Transverse colon (tissue), 4 donors: ENCODE measurements around the gene TWIST2. TPM values are rescaled to one million over a fixed set of nuclear protein-coding genes. Genes with fewer than 3 reads are reported as not detected.

ENCODE experiments used
- DNase-seq: peaks from one replicate; pipeline ENCODE4 v3.0.0-alpha.2; 2019
- H3K27ac ChIP-seq, 4 donors: fragments of 200-600 bp; sonication (generic); 2 replicates each; pipeline ENCODE4 v1.5.1; 2016 to 2018; ENCODE audit warnings: inconsistent platforms in 4 of 4
- H3K27me3 ChIP-seq: fragments of 200-600 bp; sonication (generic); 2 replicates; pipeline ENCODE4 v1.5.1; 2017; ENCODE audit warnings: inconsistent platforms
- H3K36me3 ChIP-seq, 4 donors: fragments of 200-600 bp; sonication (generic); 2 replicates each; pipeline ENCODE4 v1.5.1; 2017 to 2019; ENCODE audit warnings: inconsistent platforms in 4 of 4
- H3K4me1 ChIP-seq, 4 donors: fragments of 200-600 bp; sonication (generic); 2 replicates each; pipeline ENCODE4 v1.5.1; 2017 to 2020; ENCODE audit warnings: inconsistent platforms in 4 of 4
- H3K4me3 ChIP-seq, 4 donors: fragments of 200-600 bp; sonication (generic); 1 replicate in 1 of 4; 2 replicates in 3 of 4; pipeline versions ENCODE4 v1.5.1 to v1.6.1; 2017 to 2019; ENCODE audit warnings: inconsistent platforms in 4 of 4
- H3K9me3 ChIP-seq, 2 donors: fragments of 200-600 bp; sonication (generic); 2 replicates each; pipeline ENCODE4 v1.5.1; 2017 to 2019; ENCODE audit warnings: inconsistent platforms in 2 of 2
- CTCF ChIP-seq, 5 experiments: fragments of 200-600 bp in 3 of 5; fragments of 450-650 bp in 2 of 5; sonication (generic) in 3 of 5; IDR thresholded peaks; 1 replicate in 2 of 5; 2 replicates in 3 of 5; pipeline ENCODE4 v1.5.1; 2016 to 2017; ENCODE audit warnings: antibody characterized with exemption in 5 of 5, inconsistent platforms in 3 of 5, mild to moderate bottlenecking in 2 of 5, moderate library complexity in 1 of 5
- EP300 ChIP-seq: sonication (generic); formaldehyde crosslinking; IDR thresholded peaks from one replicate; pipeline ENCODE4 v1.6.1; 2017; ENCODE audit warnings: antibody characterized with exemption, low read depth
- POLR2A ChIP-seq: fragments of 450-650 bp; IDR thresholded peaks from one replicate; pipeline ENCODE4 v1.6.1; 2016; ENCODE audit warnings: antibody characterized with exemption, mild to moderate bottlenecking, moderate library complexity
- POLR2AphosphoS5 ChIP-seq, 3 donors: sonication (generic); formaldehyde crosslinking; IDR thresholded peaks; one replicate each; pipeline ENCODE4 v1.6.1; 2016; ENCODE audit warnings: antibody characterized with exemption in 3 of 3
- WGBS, 2 donors: methylation state at CpG; one replicate each; pipeline ENCODE4 v1.1.5; 2018; ENCODE audit warnings: low coverage in 1 of 2; 5-methylcytosine and 5-hydroxymethylcytosine counted together
- in situ Hi-C, 4 donors: fragments of 200-750 bp; cut with MboI; loops; one replicate each; pipeline versions ENCODE4 v1.15.0 to v1.15.1; 2017; ENCODE audit warnings: low sequenced_read_pairs in 3 of 4, low pct_ligation_motif_present in 1 of 4, low pct_unique_long_range_greater_than_20kb in 1 of 4
- intact Hi-C: fragments of 100-400 bp; cut with DNase I; formaldehyde crosslinking; loops from one replicate; pipeline ENCODE4 v1.15.1; 2023; ENCODE audit warnings: low total_unique reads
- total RNA-seq, 4 donors: library from RNA; depleted of rRNA; stranded (reverse); fragments of >200 nt; gene quantifications; one replicate each; pipeline ENCODE4 v1.1.0, GENCODE V29; 2016

The TWIST2 gene
- total RNA-seq, 4 donors from 2014 or later = 6.7 to 59.1 (median 16.8) TPM

DNA sequence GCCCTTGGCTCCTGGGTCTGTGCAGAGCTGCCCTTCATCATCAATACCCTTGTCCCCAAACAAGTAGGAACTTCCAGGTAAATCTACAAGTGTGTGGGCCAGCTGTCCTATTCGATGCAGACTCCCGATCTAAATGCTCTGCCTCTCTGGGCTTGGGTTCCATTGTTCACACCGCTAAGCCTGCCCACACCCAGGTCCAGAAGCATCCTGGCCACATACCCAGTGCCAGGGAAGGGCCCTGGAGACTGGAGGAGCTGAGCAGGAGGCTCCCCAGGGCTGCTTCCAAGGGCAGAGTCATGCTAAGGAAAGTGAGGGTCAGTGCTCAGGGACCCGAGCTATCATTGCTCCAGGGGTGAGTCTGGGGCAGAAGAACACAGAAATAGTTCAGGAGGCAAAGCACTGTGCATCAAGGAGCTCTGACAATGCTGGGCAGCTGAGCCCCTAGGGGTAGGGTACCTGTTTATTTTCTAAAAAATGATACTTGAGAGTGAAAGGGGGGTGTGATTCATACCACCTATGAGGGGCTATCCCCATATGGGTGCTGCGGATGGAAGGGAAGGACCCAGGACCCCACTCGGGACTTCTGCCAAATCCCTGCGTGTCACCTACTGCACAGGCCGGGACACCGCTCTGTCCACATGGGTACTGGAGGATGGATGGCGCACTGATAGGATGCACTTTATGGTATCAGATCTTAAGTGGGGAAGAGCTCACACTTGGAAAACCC, 25.8 kb upstream of the TWIST2 start:
- TF ChIP-seq EP300 (no peak), POLR2A (no peak), POLR2AphosphoS5 (IDR thresholded peaks at IDR 0.05) (no peak), CTCF (IDR thresholded peaks at IDR 0.05) (no peak)
- DNase-seq = no peak
- Histone ChIP-seq H3K36me3 (no peaks in the 10 kb centered on the region), H3K4me1 (no peaks in the 10 kb centered on the region), H3K27ac (no peak overlapping the region), H3K4me3 (no peak overlapping the region), H3K27me3 (peaks cover 4% of the 10 kb centered on the region), H3K9me3 (peaks cover 0 to 4% of the 10 kb centered on the region in 2 donors)
- WGBS, 2 donors = 78% methylated on average over 10 of the region's 10 CpGs; no CpG with 5 or more reads in 1 of the 2 donors
- intact Hi-C loops (no loop called here), in situ Hi-C loops (no loop called here)

- Histone ChIP-seq H3K4me3 (no peak overlapping the region), H3K4me1 (no peaks in the 10 kb centered on the region), H3K36me3 (no peaks in the 10 kb centered on the region), H3K9me3 (peaks cover 0 to 4% of the 10 kb centered on the region in 2 donors), H3K27me3 (peaks cover 4% of the 10 kb centered on the region), H3K27ac (no peak overlapping the region)
- no peak for DNase-seq
- in situ Hi-C loops (no loop called here), intact Hi-C loops (no loop called here)
- TF ChIP-seq POLR2AphosphoS5 (IDR thresholded peaks at IDR 0.05) (no peak), CTCF (IDR thresholded peaks at IDR 0.05) (no peak), POLR2A (no peak), EP300 (no peak)
- WGBS, 2 donors = 78 to 81% methylated on average over 1 of the region's 1 CpG
These were observed 24.9 kb upstream of the TWIST2 start for GRCh38 chr2:238822955-238823354.

DNA sequence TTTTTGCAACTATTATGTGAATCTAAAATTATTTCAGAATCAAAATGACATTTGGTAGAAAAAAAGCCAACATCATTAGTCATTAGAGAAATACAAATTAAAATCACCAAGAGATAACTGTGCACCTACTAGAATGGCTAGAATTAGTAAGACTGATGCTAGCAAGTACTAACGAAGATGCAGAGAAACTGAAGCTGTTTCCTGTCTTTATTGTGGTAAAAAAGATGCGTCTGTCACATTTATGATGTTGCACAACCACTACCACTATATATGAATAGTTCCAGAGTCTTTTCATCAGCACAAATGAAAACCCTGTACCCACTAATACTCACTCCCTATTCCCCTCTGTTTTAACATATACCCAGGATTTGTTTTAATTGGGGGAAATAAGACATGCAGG, 16.7 kb upstream of the TWIST2 start:
- in situ Hi-C loops = no loop called here
- Histone ChIP-seq H3K4me1 (no peaks in the 10 kb centered on the region), H3K9me3 (no peaks in the 10 kb centered on the region), H3K27ac (no peak overlapping the region), H3K27me3 (no peaks in the 10 kb centered on the region), H3K36me3 (no peaks in the 10 kb centered on the region), H3K4me3 (no peak overlapping the region)
- WGBS, 2 donors = 33 to 44% methylated on average over 2 of the region's 2 CpGs
- no peak for DNase-seq
- intact Hi-C loops = no loop called here
- no peak for TF ChIP-seq POLR2AphosphoS5 (IDR thresholded peaks at IDR 0.05)
- no peak for TF ChIP-seq POLR2A
- TF ChIP-seq EP300 = no peak
- TF ChIP-seq CTCF (IDR thresholded peaks at IDR 0.05) = no peak

DNA sequence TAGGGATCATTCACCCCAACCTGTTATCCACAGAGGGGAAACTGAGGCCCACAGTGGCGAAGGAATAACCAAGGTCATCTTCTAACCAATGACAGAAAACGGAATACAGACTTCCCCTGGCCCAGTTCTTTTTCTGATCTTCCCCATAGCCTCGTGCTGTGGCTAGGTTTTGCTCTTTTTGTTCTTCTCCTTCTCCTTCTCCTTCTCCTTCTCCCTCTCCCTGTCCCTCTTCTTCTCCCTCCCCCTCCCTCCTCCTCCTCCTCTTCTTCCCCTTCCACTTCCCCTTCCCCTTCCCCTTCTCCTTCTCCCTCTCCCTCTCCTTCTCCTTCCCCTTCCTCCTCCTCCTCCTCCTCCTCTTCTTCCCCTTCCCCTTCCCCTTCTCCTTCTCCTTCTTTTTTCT, 12.9 kb upstream of the TWIST2 start:
- in situ Hi-C loops = no loop called here
- TF ChIP-seq EP300 (no peak), POLR2AphosphoS5 (IDR thresholded peaks at IDR 0.05) (no peak), CTCF (IDR thresholded peaks at IDR 0.05) (no peak), POLR2A (no peak)
- no peaks in the 10 kb centered on the region for H3K9me3 ChIP-seq
- intact Hi-C loops = no loop called here
- no peaks in the 10 kb centered on the region for H3K4me1 ChIP-seq
- no peak for DNase-seq
- no peak overlapping the region for H3K4me3 ChIP-seq
- no peaks in the 10 kb centered on the region for H3K27me3 ChIP-seq
- H3K27ac ChIP-seq = no peak overlapping the region
- H3K36me3 ChIP-seq = no peaks in the 10 kb centered on the region
- 78 to 100% methylated on average over 1 to 3 of the region's 3 CpGs for WGBS, 2 donors
